Caco-2 (cell line): ENCODE results near the gene GDF7. TPM values are rescaled to one million over a fixed set of nuclear protein-coding genes. Genes with fewer than 3 reads are reported as not detected.

Experiments used
- BruUV-seq: library from RNA; stranded (reverse); fragments of 400-500 nt; replicated peaks from 2 replicates; lab custom pipeline; 2021; lab: Mats Ljungman, UMichigan
- CTCF ChIA-PET: fragments of 300-600 bp; sonication (Branson Sonifier 250); formaldehyde crosslinking; loops from one replicate; lab custom pipeline; 2022; ENCODE audit warnings: antibody characterized with exemption; lab: Charles Lee
- POLR2A ChIA-PET: fragments of 300-600 bp; sonication (Branson Sonifier 250); formaldehyde crosslinking; loops from one replicate; lab custom pipeline; 2022; ENCODE audit warnings: antibody characterized with exemption; lab: Charles Lee
- DNase-seq, 2 experiments: peaks; one replicate each; pipeline versions ENCODE4 v3.0.0 to v3.0.0-alpha.2; 2020 to 2022
- H3K27me3 ChIP-seq: replicated peaks from 2 replicates; pipeline ENCODE4 v1.6.0; 2011; ENCODE audit warnings: low read length; ENCODE audit not compliant: control insufficient read depth, insufficient read depth
- H3K36me3 ChIP-seq: 2 replicates; pipeline ENCODE4 v1.5.1; 2011; ENCODE audit warnings: low read length; ENCODE audit not compliant: control insufficient read depth, insufficient read depth
- H3K4me1 ChIP-seq: fragments of 250-450 bp; sonication (Bioruptor Pico); 2 replicates; pipeline ENCODE4 v1.5.1; 2020; ENCODE audit warnings: mild to moderate bottlenecking
- H3K4me3 ChIP-seq: 2 replicates; pipeline ENCODE4 v1.5.1; 2011; ENCODE audit warnings: low read depth, mild to moderate bottlenecking, control low read depth, low read length
- H3K9me3 ChIP-seq: fragments of 250-450 bp; sonication (Bioruptor Pico); 2 replicates; pipeline ENCODE4 v1.5.1; 2020; ENCODE audit warnings: mild to moderate bottlenecking, moderate library complexity
- H3K27ac Mint-ChIP-seq: one replicate; pipeline ENCODE4 v1.8.0; 2022; ENCODE audit warnings: mixed read lengths; ENCODE audit not compliant: unreplicated experiment
- H3K27me3 Mint-ChIP-seq: one replicate; pipeline ENCODE4 v1.8.0; 2022; ENCODE audit warnings: mixed read lengths; ENCODE audit not compliant: insufficient read depth, unreplicated experiment
- H3K36me3 Mint-ChIP-seq: one replicate; pipeline ENCODE4 v1.8.0; 2022; ENCODE audit warnings: mild to moderate bottlenecking, mixed read lengths; ENCODE audit not compliant: insufficient read depth, unreplicated experiment
- H3K4me1 Mint-ChIP-seq: one replicate; pipeline ENCODE4 v1.8.0; 2022; ENCODE audit warnings: low read depth, mixed read lengths; ENCODE audit not compliant: unreplicated experiment
- H3K4me3 Mint-ChIP-seq: one replicate; pipeline ENCODE4 v1.8.0; 2022; ENCODE audit warnings: mild to moderate bottlenecking, moderate library complexity, mixed read lengths; ENCODE audit not compliant: unreplicated experiment
- H3K9me3 Mint-ChIP-seq: one replicate; pipeline ENCODE4 v1.8.0; 2022; ENCODE audit warnings: mixed read lengths; ENCODE audit not compliant: unreplicated experiment
- CTCF ChIP-seq, 2 experiments: fragments of 200-600 bp in 1 of 2; IDR thresholded peaks; 1 replicate in 1 of 2; 2 replicates in 1 of 2; pipeline versions ENCODE4 v1.5.1 to v1.8.0; 2011 to 2022; ENCODE audit warnings: antibody characterized with exemption in 1 of 2, control low read depth in 1 of 2, inconsistent platforms in 1 of 2, low read depth in 1 of 2, low read length in 1 of 2, mild to moderate bottlenecking in 1 of 2, moderate library complexity in 1 of 2; ENCODE audit not compliant: insufficient read depth in 1 of 2, severe bottlenecking in 1 of 2, unreplicated experiment in 1 of 2
- intact Hi-C: fragments of 100-400 bp; cut with micrococcal nuclease; formaldehyde crosslinking; loops from one replicate; pipeline ENCODE4 v1.10.0; 2022; ENCODE audit not compliant: unreplicated experiment
- total RNA-seq: library from RNA; stranded (reverse); gene quantifications from 2 replicates; pipeline ENCODE4 v1.2.3, GENCODE V29; 2022

Gene GDF7
- total RNA-seq, 1 experiment from 2014 or later, result 1.7 TPM

GRCh38 chr2:20645301-20645701 is 21.6 kb upstream of the GDF7 start:
- no peaks in the 10 kb centered on the region for H3K27me3 Mint-ChIP-seq
- Histone ChIP-seq H3K9me3 (no peaks in the 10 kb centered on the region), H3K4me1 (peaks cover 6% of the 10 kb centered on the region; the same call in 1 of the 2 replicates), H3K4me3 (no peak overlapping the region), H3K36me3 (peaks cover 2% of the 10 kb centered on the region), H3K27me3 (no peaks in the 10 kb centered on the region)
- no TSS peak for BruUV-seq
- CTCF ChIA-PET, result no interaction called here
- no peaks in the 10 kb centered on the region for H3K4me1 Mint-ChIP-seq
- H3K27ac Mint-ChIP-seq, result no peak overlapping the region
- H3K9me3 Mint-ChIP-seq, result no peaks in the 10 kb centered on the region
- intact Hi-C loops, result no loop called here
- no peak overlapping the region for H3K4me3 Mint-ChIP-seq
- DNase-seq, result no peak
- POLR2A ChIA-PET, result no interaction called here
- peaks cover 10% of the 10 kb centered on the region for H3K36me3 Mint-ChIP-seq
- TF ChIP-seq CTCF (IDR thresholded peaks at IDR 0.05; ENCODE audit: insufficient read depth in 1 of 2, low read depth in 1 of 2, low read length in 1 of 2, severe bottlenecking in 1 of 2, unreplicated experiment in 1 of 2), result no peak

- peaks cover 2% of the 10 kb centered on the region for H3K36me3 ChIP-seq
- intact Hi-C loops, result no loop called here
- Mint-ChIP-seq H3K27ac (no peak overlapping the region), H3K36me3 (peaks cover 10% of the 10 kb centered on the region), H3K4me1 (no peaks in the 10 kb centered on the region), H3K9me3 (no peaks in the 10 kb centered on the region), H3K27me3 (no peaks in the 10 kb centered on the region), H3K4me3 (no peak overlapping the region)
- BruUV-seq, result no TSS peak
- no peaks in the 10 kb centered on the region for H3K27me3 ChIP-seq
- POLR2A ChIA-PET, result no interaction called here
- no peak for TF ChIP-seq CTCF (IDR thresholded peaks at IDR 0.05; ENCODE audit: insufficient read depth in 1 of 2, low read depth in 1 of 2, low read length in 1 of 2, severe bottlenecking in 1 of 2, unreplicated experiment in 1 of 2)
- no peak for DNase-seq
- H3K9me3 ChIP-seq, result no peaks in the 10 kb centered on the region
- H3K4me1 ChIP-seq, result peaks cover 6% of the 10 kb centered on the region; the same call in 1 of the 2 replicates
- no peak overlapping the region for H3K4me3 ChIP-seq
- CTCF ChIA-PET, result no interaction called here
Measured at GRCh38 chr2:20645761-20646160, 21.2 kb upstream of the GDF7 start.

GRCh38 chr2:20646446-20646845 is 20.5 kb upstream of the GDF7 start:
- no TSS peak for BruUV-seq
- H3K4me1 Mint-ChIP-seq, result no peaks in the 10 kb centered on the region
- no peak overlapping the region for H3K27ac Mint-ChIP-seq
- ChIA-PET CTCF (no interaction called here), POLR2A (no interaction called here)
- peaks cover under 1% of the 10 kb centered on the region for H3K36me3 ChIP-seq
- peaks cover 14% of the 10 kb centered on the region for H3K36me3 Mint-ChIP-seq
- H3K27me3 ChIP-seq, result no peaks in the 10 kb centered on the region
- no peak overlapping the region for H3K4me3 ChIP-seq
- H3K27me3 Mint-ChIP-seq, result no peaks in the 10 kb centered on the region
- TF ChIP-seq CTCF (IDR thresholded peaks at IDR 0.05; ENCODE audit: insufficient read depth in 1 of 2, low read depth in 1 of 2, low read length in 1 of 2, severe bottlenecking in 1 of 2, unreplicated experiment in 1 of 2), result no peak
- peaks cover 7% of the 10 kb centered on the region for H3K4me1 ChIP-seq
- H3K9me3 ChIP-seq, result no peaks in the 10 kb centered on the region
- H3K4me3 Mint-ChIP-seq, result no peak overlapping the region
- intact Hi-C loops, result no loop called here
- H3K9me3 Mint-ChIP-seq, result no peaks in the 10 kb centered on the region
- DNase-seq, result no peak
